ENCODE measurements around the gene PRKG1.

Gene PRKG1

DNA sequence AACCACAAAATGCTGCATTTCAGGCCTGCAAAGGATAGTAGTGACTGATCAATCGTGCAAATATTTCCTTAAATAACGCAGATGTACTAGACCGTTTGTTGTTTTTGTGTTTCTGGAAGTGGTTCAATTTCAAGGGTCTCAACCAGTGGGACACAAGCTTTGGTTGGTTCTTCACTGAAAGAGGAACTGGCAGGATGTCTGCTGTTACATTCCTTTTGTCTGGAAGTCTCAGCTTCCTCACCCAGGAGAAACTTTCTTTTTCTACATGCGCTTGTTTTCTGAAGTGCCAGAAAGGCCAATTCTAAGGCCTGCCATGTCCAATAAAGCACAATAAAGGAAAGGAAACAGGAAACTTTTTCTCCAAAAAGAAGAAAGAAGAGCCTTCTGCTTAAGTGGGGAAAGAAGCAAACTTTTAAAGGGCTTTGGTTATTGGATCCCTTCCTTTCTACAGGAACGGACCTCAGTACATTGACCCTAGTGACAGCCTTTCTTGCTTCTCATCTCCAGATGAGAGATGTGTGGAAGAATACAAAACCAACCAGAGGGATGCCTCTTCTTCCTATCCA is 1243.9 kb downstream of the PRKG1 start:
- no peak for DNase-seq (ENCODE audit: low spot score)

GRCh38 chr10:52318822-52319464 is 1244.7 kb downstream of the PRKG1 start:
- DNase-seq (ENCODE audit: low spot score): no peak

DNA sequence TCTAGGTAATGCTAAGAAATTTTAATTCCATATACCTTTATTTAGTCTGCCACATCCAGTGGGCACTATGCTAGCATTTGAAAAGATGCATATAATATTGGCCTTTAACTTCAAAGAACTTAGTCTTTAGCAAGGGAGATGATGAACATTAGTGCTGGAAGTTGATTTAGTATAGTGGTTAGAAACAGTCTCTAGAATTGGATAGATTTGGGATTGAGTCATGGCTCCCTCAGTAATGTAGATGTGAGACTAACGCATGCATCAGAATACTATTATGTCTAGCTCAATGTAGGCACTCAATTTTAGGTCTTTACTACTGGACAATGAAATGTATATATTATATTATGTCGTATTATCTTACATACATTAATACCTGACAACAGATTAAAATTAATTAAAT is 1245.6 kb downstream of the PRKG1 start:
- DNase-seq (ENCODE audit: low spot score): no peak

- DNase-seq (ENCODE audit: low spot score): no peak
These were observed 1248.0 kb downstream of the PRKG1 start for GRCh38 chr10:52322323-52322722.

- DNase-seq (ENCODE audit: low spot score): no peak
These were observed 1248.6 kb downstream of the PRKG1 start for GRCh38 chr10:52322936-52323335.

- DNase-seq (ENCODE audit: low spot score): no peak
These were observed 1252.1 kb downstream of the PRKG1 start for GRCh38 chr10:52326382-52326781.

DNA sequence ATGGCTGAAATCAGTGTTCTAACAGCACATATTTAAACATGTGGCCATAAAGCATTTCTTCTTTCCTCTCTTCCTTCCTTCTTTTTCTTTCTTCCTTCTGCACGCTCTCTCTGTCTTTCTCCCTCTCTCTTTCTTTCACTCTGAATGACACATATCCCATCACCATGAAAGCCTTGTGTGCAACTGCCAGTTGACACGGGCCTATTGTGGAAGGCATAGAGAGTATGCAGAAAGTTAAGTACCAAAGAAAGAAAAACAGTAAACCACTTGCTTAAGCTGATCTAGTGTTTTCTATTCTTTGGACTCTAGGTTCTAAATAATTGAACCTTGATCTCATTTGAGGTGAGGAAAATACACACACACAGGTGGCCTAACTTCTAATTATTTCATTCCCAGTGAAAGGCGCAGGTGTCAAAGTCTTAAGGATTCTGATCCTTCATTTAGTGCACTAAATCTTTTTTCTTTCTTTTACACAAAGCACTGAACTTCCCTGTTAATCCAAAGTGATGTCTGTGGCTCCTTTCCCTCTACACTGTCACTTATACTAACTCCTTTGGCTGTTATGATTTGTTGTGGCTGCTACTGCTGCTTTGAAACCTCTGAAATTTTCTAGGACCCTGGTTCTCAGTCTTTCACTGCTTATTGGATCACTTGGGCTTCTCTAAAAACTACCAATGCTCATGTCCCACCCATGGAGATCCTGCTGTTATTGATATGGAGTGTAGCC is 1257.5 kb downstream of the PRKG1 start:
- DNase-seq (ENCODE audit: low spot score): no peak

- no peak for DNase-seq (ENCODE audit: low spot score)
These were observed 1258.5 kb downstream of the PRKG1 start for GRCh38 chr10:52332815-52333214.

DNA sequence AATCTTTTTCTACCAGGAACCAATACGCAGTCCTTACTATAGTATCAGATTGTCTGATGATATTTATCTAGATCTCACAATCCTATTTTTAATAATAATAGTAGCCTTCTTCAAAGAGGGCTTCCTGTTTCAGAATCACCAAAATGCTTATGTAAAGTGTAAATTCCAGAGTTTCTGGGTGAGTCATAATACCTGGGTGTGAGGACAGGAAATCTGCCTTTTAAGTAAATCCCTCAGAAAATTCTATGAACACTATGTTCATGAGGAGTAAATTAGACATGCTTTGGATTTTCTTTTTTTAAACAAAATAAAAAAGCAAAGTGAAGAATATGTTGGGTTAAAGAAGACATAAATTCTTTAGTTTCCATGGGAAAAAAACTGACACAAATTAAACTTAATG is 1260.3 kb downstream of the PRKG1 start:
- DNase-seq (ENCODE audit: low spot score): no peak

- DNase-seq (ENCODE audit: low spot score): no peak
These were observed 1261.4 kb downstream of the PRKG1 start for GRCh38 chr10:52335665-52336064.

DNA sequence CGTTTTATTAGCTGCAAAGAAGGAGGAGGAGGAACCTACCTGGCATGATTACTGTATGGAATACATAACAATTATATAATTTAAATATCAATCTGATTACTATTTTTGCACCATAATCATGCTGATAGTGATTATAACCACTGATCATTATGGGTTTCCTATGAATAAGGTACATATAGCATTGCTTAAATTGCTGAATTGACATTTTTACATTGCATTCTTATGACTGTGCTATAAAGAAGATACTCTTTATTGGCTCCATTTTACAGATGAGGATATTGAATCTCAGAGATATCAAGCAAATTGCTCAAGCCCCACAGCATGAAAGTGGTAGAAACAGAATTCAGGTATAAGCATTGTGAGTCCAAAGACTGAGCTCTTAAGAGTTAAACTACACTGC is 1262.9 kb downstream of the PRKG1 start:
- DNase-seq (ENCODE audit: low spot score): no peak

- DNase-seq (ENCODE audit: low spot score): no peak
These were observed 1269.2 kb downstream of the PRKG1 start for GRCh38 chr10:52343439-52343838.

DNA sequence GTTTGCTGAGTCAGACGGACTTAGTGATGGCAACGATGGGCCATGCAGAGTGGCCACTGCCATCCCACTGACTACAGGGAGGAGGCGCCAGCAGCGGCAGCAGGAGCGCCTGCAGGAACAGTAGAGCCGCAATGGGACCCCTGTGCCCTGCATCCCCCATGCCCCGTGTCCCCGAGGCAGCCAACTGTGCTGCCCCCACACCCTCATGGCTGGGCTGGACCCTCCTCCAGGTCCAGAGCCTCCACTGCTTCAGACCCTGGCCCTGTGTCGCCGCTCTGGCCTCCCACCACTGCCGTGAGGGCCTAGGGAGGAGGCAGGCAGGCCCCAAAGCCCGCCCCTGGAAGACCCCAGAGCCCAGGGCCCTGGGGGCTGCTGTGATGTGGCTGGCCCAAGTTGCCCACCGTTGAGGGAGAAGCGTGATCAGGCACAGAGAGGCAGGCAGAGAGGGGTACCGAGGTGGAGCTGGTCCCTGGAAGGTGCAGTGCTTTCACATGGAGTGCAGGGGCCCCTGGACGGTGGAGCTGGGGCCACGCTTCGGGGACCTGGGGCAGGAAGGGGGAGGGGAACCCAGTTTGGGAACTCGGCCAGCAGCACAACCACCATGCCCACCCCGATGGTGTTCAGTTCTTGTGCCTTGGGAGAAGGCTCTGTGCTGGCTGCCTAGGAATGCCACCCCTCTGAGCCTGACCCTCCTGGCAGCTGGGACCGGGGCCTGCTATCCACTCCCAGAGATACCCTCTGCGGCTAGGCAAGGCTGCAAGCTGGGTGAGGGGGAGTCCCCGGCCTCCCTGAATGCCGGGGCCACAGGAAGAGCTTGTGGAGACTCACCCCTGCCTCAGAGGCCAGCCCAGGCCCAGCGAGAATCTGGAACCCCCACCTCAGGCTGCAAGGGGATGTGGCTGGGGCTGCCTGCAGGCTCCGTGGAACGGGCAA is 1272.4 kb downstream of the PRKG1 start:
- no peak for DNase-seq (ENCODE audit: low spot score)

GRCh38 chr10:52347327-52347667 is 1273.0 kb downstream of the PRKG1 start:
- no peak for DNase-seq (ENCODE audit: low spot score)

Data from ecto neural progenitor cell (in vitro differentiated cells).